IPS-20b (cell line): ENCODE results near the gene HARS1.
A peak's percentile ranks its signal among the peaks of the same experiment; 100 is the strongest.
"Not testable (repeated sequence)": the region's sequence is repeated elsewhere in the genome, so short reads cannot be mapped to it uniquely, and the experiment has no call there.

Source experiments
- H3K27ac ChIP-seq: one replicate; pipeline ENCODE4 v1.5.1; 2013; ENCODE audit warnings: low read length
- H3K27me3 ChIP-seq: 2 replicates; pipeline ENCODE4 v1.6.1; 2013; ENCODE audit warnings: mild to moderate bottlenecking, low read length, inconsistent platforms; ENCODE audit not compliant: insufficient read depth
- H3K36me3 ChIP-seq: 2 replicates; pipeline ENCODE4 v1.6.1; 2013; ENCODE audit warnings: low read depth, mild to moderate bottlenecking, inconsistent platforms, low read length, moderate library complexity; ENCODE audit not compliant: insufficient read depth
- H3K4me1 ChIP-seq: 2 replicates; pipeline ENCODE4 v1.6.1; 2013; ENCODE audit warnings: mild to moderate bottlenecking, control low read depth, inconsistent platforms, low read length, moderate library complexity; ENCODE audit not compliant: insufficient read depth
- H3K4me3 ChIP-seq: 2 replicates; pipeline ENCODE4 v1.5.1; 2013; ENCODE audit warnings: mild to moderate bottlenecking, low read length, inconsistent platforms
- H3K9ac ChIP-seq: 2 replicates; pipeline ENCODE4 v1.6.1; 2013; ENCODE audit warnings: low read depth, mild to moderate bottlenecking, inconsistent platforms, low read length, moderate library complexity
- H3K9me3 ChIP-seq: 2 replicates; pipeline ENCODE4 v1.6.1; 2013; ENCODE audit warnings: mild to moderate bottlenecking, low read depth, low read length, inconsistent platforms; ENCODE audit not compliant: insufficient read depth

Gene HARS1, protein sequence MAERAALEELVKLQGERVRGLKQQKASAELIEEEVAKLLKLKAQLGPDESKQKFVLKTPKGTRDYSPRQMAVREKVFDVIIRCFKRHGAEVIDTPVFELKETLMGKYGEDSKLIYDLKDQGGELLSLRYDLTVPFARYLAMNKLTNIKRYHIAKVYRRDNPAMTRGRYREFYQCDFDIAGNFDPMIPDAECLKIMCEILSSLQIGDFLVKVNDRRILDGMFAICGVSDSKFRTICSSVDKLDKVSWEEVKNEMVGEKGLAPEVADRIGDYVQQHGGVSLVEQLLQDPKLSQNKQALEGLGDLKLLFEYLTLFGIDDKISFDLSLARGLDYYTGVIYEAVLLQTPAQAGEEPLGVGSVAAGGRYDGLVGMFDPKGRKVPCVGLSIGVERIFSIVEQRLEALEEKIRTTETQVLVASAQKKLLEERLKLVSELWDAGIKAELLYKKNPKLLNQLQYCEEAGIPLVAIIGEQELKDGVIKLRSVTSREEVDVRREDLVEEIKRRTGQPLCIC

GRCh38 chr5:140690941-140691924, at the start of gene HARS1, which contains the start of gene HARS2:
HARS1 (minus strand) TSS chr5:140691370; CDS start chr5:140691304, 66 bp downstream.
HARS2 (plus strand) TSS chr5:140691455; CDS start chr5:140691649, 194 bp downstream.
- Histone ChIP-seq H3K36me3 (peaks cover 49% of the 10 kb centered on the region), H3K4me3 (peak within 1 kb of the TSS; percentile 94), H3K9ac (peak within 1 kb of the TSS; percentile 91), H3K27ac (peak within 1 kb of the TSS; percentile 59), H3K9me3 (no peaks in the 10 kb centered on the region), H3K27me3 (no peaks in the 10 kb centered on the region), H3K4me1 (peaks cover 3% of the 10 kb centered on the region; the same call in 1 of the 2 replicates)

DNA sequence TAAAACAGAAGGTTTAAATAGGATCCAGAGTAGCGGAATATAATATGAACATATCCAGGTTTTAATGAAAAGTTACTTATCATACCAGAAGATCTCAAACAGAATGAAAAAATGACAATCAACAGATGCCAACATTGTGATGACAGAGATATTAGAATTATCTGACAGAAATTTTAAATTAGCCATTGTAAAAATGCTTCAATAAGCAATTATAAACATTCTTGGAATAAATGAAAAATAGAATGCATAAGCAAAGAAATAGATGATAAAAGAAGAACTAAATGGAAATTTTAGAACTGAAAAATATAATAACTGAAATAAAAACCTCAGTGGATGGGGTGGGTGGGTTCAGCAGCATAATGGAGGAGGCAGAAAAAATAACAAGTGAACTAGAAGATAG, 46.3 kb upstream of the HARS1 start:
- Histone ChIP-seq H3K9me3 (peaks cover 57% of the 10 kb centered on the region), H3K9ac (no peak overlapping the region), H3K27ac (no peak overlapping the region), H3K4me1 (no peaks in the 10 kb centered on the region), H3K4me3 (no peak overlapping the region), H3K36me3 (no peaks in the 10 kb centered on the region), H3K27me3 (no peaks in the 10 kb centered on the region)

DNA sequence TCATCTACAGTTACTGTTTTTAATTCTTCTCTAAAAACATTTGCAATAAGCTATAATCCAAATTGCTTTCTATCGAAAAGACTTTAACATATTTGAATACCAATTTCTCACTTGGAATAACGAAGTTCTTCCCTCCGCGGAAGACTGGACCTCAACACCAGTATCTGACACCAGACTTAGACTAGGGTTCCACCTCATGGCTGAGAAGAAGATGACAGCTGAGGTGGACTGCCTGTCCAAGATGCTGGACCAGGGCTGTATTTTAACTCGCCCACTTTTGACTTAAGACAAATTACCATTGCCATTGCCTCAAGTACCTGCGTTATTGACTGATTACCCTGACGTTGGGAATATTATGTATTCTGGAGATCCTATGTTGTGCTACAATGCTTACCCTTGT, 43.2 kb upstream of the HARS1 start:
- H3K4me1 ChIP-seq = no peaks in the 10 kb centered on the region
- no peaks in the 10 kb centered on the region for H3K36me3 ChIP-seq
- no peaks in the 10 kb centered on the region for H3K27me3 ChIP-seq
- no peak overlapping the region for H3K9ac ChIP-seq
- no peak overlapping the region for H3K27ac ChIP-seq
- peaks cover 31% of the 10 kb centered on the region for H3K9me3 ChIP-seq
- H3K4me3 ChIP-seq = no peak overlapping the region

DNA sequence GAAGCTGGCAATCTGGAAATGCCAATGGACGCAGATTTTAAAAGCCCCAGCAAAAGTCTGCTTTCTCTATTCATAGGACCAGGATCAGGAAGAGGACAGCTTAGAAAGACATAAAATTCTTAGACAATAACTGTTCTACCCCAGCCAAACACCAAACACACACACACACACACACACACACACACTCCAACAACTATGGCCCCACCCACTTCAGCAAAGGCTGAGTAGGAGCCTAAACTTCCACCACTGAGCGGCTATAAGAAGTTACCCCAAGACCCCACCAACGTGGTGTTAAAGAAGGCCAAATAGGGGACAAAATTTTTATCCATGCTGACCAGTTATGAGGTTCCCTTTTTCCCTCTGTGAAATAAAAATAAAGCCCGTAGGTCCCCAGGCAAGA, 41.9 kb upstream of the HARS1 start:
- Histone ChIP-seq H3K4me3 (no peak overlapping the region), H3K9ac (no peak overlapping the region), H3K36me3 (no peaks in the 10 kb centered on the region), H3K27me3 (no peaks in the 10 kb centered on the region), H3K4me1 (no peaks in the 10 kb centered on the region), H3K27ac (no peak overlapping the region), H3K9me3 (peaks cover 26% of the 10 kb centered on the region)

DNA sequence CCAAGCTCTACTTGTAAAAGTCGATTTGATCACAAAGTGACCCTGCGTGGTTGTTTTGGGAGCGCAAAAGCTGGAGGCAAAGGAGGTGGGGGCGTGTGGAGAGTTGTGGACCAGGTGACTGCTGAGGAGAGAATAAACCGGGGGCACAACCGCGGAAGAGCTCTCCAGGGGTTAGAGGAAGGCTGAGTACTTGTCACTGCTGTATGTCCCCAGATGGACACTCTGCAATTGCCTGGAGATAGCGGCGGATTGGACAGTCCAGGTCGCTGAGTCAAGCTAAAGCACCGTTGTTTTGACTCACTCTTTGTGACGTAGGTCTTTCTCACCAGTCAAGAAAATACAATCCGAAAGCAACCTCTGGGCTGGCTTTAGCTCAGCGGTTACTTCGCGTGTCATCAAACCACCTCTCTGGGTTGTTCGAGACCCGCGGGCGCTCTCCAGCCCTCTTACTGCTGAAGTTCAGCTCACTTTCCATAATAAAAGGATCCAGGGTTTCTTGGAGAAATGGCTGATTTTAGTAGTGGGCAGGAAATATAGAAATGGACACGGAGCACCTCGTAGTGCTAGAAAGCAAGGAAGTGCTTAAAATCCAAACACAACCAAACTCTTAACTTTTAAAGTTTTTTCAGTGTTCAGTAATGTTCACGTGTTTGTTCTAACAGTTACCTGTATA, 34.8 kb upstream of the HARS1 start:
- H3K27ac ChIP-seq = no peak overlapping the region
- no peaks in the 10 kb centered on the region for H3K4me1 ChIP-seq
- peak overlapping the region; percentile 66 for H3K4me3 ChIP-seq
- no peak overlapping the region for H3K9ac ChIP-seq
- no peaks in the 10 kb centered on the region for H3K36me3 ChIP-seq
- H3K9me3 ChIP-seq = no peaks in the 10 kb centered on the region
- H3K27me3 ChIP-seq = no peaks in the 10 kb centered on the region

- not testable (repeated sequence) for H3K36me3 ChIP-seq, H3K4me3 ChIP-seq, H3K27ac ChIP-seq, H3K27me3 ChIP-seq, H3K9ac ChIP-seq, H3K9me3 ChIP-seq, H3K4me1 ChIP-seq
Measured at GRCh38 chr5:140721395-140721794, 30.2 kb upstream of the HARS1 start.

DNA sequence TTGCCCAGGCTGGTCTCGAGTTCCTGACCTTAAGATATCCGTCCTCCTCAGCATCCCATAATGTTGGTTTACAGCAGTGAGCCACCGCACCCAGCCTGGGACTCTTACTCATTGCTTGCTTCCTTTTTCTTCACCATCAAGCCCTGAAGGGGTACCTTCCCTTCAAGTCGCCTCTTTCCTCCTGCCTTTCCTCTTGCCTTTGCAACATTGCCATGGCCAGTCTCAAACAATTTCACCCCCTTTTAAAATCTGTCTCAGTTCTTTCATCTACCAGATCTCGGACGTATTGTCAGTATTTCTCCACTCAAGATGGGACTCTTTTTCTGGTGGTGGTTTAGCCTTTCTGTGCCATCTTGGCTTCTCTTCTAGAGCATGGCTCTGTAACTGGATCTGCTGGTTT, 29.6 kb upstream of the HARS1 start:
- H3K36me3 ChIP-seq, H3K4me3 ChIP-seq, H3K9me3 ChIP-seq, H3K4me1 ChIP-seq, H3K27ac ChIP-seq, H3K9ac ChIP-seq, H3K27me3 ChIP-seq: not testable (repeated sequence)

- Histone ChIP-seq H3K27ac (no peak overlapping the region), H3K9ac (no peak overlapping the region), H3K9me3 (no peaks in the 10 kb centered on the region), H3K4me3 (no peak overlapping the region), H3K27me3 (no peaks in the 10 kb centered on the region), H3K36me3 (no peaks in the 10 kb centered on the region), H3K4me1 (no peaks in the 10 kb centered on the region)
Measured at GRCh38 chr5:140718266-140718592, 27.1 kb upstream of the HARS1 start.

DNA sequence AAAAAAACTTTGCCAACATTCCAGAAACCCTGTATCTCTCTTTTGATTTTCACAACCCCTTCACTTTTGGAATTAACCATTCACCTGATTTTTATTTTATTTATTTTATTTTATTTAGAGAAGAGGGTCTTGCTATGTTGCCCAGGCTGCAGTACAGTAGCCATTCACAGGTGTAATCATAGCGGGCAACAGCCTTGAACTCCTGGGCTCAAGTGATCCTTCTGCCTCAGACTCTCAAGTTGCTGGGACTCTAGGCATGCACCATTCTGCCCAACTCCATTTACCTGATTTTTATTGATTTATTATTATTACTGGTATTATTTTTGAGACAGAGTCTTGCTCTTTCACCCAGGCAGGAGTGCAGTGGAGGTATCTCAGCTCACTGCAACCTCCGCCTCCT, 25.1 kb upstream of the HARS1 start:
- H3K4me1 ChIP-seq, H3K27me3 ChIP-seq, H3K27ac ChIP-seq: not testable (repeated sequence)

DNA sequence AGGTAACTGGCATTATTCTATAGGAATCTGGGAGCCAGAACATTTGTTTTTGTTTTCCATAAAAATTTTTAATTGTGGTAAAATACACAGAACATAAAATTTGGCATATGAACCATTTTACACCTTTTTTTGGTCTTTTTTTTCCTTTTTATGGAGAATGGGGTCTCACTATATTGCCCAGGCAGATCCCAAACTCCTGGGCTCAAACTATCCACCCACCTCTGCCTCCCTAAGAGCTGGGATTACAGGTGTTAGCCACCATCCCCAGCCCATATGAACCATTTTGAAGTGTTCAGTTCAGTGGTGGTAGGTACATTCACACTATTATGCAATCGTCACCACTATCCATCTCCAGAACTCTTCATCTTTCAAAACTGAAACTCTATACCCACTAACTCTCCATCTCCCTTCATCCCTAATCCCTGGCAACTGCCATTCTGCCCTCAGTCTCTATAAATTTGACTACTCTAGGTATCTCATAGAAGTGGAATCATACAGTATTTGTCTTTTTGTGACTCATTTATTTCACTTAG, 22.5 kb upstream of the HARS1 start:
- Histone ChIP-seq H3K9ac (no peak overlapping the region), H3K27ac (no peak overlapping the region), H3K4me3 (no peak overlapping the region), H3K36me3 (no peaks in the 10 kb centered on the region), H3K27me3 (no peaks in the 10 kb centered on the region), H3K4me1 (no peaks in the 10 kb centered on the region), H3K9me3 (no peaks in the 10 kb centered on the region)

More for the DNA sequence above, 25.1 kb upstream of the HARS1 start:
- H3K4me3 ChIP-seq, H3K9ac ChIP-seq, H3K9me3 ChIP-seq, H3K36me3 ChIP-seq: not testable (repeated sequence)

- Histone ChIP-seq H3K9me3 (no peaks in the 10 kb centered on the region), H3K4me3 (peak overlapping the region; percentile 69; the same call in 1 of the 2 replicates), H3K27me3 (no peaks in the 10 kb centered on the region), H3K27ac (no peak overlapping the region), H3K4me1 (no peaks in the 10 kb centered on the region), H3K36me3 (no peaks in the 10 kb centered on the region), H3K9ac (no peak overlapping the region)
Measured at GRCh38 chr5:140711794-140712193, 20.6 kb upstream of the HARS1 start.
